ENCODE measurements around the gene RANBP1. TPM values are rescaled to one million over a fixed set of nuclear protein-coding genes. Genes with fewer than 3 reads are reported as not detected.

Gene RANBP1
- total RNA-seq, 3 donors from 2014 or later, result 58.4 to 102 (median 66.0) TPM

DNA sequence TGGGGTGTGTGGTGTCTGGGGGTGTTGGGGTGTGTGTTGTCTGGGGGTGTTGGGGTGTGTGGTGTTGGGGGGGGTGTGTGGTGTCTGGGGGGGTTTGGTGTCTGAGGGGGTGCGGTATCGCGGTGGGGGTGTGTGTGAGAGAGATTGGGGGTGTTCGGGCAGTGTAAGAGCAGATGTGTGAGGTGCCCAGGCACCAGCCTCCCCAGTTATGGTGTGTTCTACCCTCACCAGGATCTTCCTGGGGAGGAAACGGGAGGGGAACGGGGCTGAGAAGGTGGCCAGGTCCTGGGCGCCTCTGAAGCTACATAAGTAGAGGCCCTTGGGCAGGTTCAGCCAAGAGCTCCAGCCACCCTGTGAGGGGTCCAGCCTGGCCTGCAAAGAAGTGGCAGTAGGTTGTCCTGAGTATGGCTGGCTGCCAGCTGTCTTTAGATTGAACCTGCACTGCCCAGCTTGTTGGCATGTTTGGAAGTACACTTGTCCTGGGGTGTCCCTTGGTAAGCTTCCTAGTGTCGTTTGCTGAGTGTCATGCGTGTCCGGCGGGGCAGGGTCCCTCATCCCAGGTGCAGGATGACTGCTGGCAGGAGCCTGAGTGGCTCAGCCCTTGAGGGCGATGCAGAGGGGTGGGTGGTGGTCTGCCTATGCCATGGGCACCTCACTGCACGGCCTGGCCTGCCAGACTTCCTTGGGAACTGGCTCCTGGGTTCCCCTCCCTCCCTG lies 7.6 kb downstream of the RANBP1 start:
- Histone ChIP-seq H3K36me3 (ENCODE audit: low read depth) (peaks cover 6% of the 10 kb centered on the region), H3K4me1 (ENCODE audit: low read depth) (peaks cover 6% of the 10 kb centered on the region), H3K4me3 (no peak overlapping the region), H3K9me3 (no peaks in the 10 kb centered on the region)
- ATAC-seq (no peak), DNase-seq (no peak)
- TF ChIP-seq, protein P1, sequence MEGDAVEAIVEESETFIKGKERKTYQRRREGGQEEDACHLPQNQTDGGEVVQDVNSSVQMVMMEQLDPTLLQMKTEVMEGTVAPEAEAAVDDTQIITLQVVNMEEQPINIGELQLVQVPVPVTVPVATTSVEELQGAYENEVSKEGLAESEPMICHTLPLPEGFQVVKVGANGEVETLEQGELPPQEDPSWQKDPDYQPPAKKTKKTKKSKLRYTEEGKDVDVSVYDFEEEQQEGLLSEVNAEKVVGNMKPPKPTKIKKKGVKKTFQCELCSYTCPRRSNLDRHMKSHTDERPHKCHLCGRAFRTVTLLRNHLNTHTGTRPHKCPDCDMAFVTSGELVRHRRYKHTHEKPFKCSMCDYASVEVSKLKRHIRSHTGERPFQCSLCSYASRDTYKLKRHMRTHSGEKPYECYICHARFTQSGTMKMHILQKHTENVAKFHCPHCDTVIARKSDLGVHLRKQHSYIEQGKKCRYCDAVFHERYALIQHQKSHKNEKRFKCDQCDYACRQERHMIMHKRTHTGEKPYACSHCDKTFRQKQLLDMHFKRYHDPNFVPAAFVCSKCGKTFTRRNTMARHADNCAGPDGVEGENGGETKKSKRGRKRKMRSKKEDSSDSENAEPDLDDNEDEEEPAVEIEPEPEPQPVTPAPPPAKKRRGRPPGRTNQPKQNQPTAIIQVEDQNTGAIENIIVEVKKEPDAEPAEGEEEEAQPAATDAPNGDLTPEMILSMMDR (IDR thresholded peaks at IDR 0.05), result no peak
- intact Hi-C loops (cut with DNase I, micrococcal nuclease), result no loop called here

DNA sequence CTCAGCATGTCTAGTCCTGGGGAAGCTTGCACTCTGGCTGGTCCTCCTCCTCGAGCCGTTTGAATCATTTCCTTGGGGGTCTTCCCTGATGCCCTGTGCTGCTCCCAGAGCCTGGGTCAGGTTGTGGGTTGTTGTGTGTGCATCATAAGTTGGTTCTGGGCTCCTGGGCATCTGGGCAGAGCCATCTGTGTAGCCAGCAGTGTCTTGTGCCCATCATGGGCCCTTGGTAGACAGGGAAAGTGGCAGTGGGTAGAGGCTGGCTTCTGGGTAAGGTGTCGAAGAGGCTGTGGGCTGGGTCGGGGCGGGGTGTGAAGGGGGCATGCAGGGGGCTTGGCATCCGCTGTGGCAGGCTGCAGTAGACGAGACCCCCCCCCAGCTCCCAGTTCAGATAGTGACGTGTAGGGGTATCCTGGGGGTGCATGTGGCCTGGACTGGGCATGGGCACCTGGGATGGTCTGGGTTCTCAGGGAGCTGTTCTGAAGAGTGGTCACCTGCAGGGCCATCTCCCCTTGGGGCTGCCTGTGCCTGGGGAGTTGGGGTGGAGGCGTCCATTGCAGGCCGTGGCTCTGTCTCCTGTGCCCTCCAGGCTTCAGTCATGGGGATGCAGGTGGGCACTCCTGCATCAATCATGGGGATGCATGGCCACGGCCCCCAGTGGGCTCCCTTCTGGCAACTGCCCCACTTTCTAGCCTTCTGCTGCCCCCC lies 8.3 kb downstream of the RANBP1 start:
- TF ChIP-seq, protein P1 (IDR thresholded peaks at IDR 0.05), result no peak
- intact Hi-C loops (cut with DNase I, micrococcal nuclease), result no loop called here
- H3K4me1 ChIP-seq (ENCODE audit: low read depth), result no peaks in the 10 kb centered on the region
- H3K4me3 ChIP-seq, result no peak overlapping the region
- DNase-seq, result no peak
- peaks cover 6% of the 10 kb centered on the region for H3K36me3 ChIP-seq (ENCODE audit: low read depth)
- no peaks in the 10 kb centered on the region for H3K9me3 ChIP-seq
- no peak for ATAC-seq

DNA sequence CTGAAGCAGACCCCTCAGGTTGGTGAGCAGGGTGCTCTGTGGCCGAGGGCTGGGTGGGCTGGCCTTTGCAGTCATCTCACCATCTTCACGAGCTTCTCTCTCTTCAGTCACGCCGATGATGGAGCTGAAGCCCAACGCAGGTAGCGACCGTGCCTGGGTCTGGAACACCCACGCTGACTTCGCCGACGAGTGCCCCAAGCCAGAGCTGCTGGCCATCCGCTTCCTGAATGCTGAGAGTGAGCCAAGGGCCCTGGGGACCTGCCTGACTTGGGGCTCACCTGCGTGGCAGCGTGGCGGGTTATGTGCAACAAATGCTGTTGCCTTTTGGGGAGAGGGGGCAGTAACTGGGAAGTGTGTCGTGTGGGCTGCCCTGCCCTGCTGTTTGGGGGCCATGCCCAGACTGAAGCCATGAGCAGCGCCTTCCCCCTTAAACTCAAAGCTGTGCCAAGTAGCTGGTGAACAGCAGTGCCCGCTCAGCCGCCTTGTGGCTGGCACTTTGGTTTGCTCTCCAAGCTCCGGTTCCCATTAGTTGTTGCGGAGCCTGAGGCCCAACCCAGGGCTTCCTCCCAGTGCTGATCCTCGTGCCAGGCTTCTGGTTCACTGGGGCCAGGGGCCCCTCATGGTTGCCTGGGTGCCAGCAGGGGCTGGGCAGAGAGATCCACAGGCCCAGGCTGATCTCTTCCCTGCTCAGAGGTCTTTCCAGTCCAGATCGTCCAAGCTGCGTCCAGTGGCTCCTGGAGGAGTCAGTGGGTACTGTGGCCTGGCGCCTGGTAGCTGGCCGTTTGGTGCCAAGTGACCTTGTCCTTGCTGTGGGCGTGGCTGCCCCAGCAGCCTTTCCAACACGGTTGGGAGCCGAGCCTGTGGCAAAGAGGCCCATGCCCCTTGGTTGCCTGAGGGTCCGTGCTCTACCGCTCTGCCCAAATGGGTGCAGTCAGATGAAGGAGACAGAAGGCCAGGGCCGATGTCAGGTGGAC lies 9.6 kb downstream of the RANBP1 start:
- Histone ChIP-seq H3K9me3 (no peaks in the 10 kb centered on the region), H3K4me3 (no peak overlapping the region), H3K4me1 (ENCODE audit: low read depth) (no peaks in the 10 kb centered on the region), H3K36me3 (ENCODE audit: low read depth) (no peaks in the 10 kb centered on the region)
- intact Hi-C loops (cut with DNase I, micrococcal nuclease), result no loop called here
- TF ChIP-seq, protein P1 (IDR thresholded peaks at IDR 0.05), result no peak
- no peak for DNase-seq
- ATAC-seq, result no peak

DNA sequence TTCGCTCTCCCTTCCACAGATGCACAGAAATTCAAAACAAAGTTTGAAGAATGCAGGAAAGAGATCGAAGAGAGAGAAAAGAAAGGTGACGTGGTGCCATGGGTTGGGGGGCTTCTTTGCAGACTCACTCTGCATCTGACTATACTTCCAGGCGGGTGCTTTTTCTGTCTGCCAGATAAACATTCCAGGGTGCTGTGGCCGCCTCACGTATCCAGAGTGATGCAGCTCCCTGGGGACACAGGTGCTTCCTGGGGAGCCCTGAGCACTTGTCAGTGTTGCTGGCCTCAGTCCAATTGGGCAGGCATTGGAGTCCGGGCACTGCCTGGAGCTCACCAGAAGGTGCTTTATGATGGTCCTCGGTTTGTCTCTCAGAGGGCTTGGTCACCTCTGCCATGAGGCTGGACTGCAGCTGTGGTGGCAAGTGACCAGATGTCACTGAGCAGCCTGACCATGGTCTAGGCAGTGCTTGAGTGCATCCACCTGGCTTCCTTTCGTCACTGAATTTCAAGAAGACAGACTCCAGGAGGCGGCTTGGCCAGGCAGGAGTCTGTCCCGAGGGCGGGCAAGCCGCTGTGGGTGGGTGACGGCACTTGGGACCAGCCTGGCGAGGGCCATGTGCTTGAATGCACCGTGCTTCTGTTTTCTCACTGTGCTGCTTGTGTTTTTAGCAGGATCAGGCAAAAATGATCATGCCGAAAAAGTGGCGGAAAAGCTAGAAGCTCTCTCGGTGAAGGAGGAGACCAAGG lies 10.6 kb downstream of the RANBP1 start:
- intact Hi-C loops (cut with DNase I, micrococcal nuclease), result no loop called here

More for the DNA sequence above, 10.6 kb downstream of the RANBP1 start:
- Histone ChIP-seq H3K4me1 (ENCODE audit: low read depth) (peaks cover 2% of the 10 kb centered on the region), H3K9me3 (no peaks in the 10 kb centered on the region), H3K36me3 (ENCODE audit: low read depth) (no peaks in the 10 kb centered on the region), H3K4me3 (no peak overlapping the region)
- ATAC-seq (no peak), DNase-seq (no peak)
- TF ChIP-seq, protein P1 (IDR thresholded peaks at IDR 0.05), result no peak
